ENCODE data around the gene COL23A1.
A peak's percentile ranks its signal among the peaks of the same experiment; 100 is the strongest.

The COL23A1 gene

DNA sequence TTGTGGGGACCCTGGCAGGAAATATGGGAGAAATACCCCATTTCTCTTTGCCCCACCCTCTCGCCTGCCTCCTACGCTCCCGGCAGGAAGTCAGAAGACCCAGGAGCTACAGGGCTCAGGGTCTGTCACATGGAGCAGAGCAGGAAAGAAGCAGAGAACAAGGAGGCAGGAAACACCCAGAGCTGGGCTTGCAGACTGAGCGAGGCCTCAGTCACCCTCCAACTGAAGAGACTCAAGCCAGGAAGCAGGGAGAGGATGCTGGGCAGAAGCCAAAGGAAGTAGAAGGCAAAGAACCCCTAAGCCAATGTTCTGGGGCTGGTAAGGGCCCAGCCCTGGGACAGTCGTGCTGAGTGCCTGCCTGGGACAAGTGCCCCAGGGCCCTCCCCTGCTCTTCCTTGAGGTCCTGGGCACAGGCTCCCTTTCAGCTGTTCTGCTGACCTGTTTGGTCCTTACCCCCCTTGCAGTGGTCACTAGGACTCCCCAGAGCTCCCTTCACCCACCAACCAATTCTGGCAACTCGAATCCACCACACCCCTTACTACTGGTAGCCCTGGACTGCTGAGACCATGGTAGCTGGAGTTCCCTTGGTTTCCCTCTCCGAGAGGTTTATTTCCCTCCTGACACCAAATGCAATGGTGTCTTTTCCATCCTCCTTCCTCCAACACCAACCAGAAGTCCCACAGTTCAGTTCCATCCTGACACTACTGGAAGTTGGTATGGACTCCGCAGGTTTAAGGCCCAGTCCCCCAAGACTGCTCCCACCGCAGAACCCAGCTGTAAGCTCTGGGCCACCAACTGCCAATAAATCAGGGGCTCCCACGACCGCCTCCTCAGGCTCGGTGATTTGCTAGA is 157.5 kb downstream of the COL23A1 start:
- no peak overlapping the region for H3K27ac ChIP-seq (replicated peaks; ENCODE audit: low read length)
- H3K79me1 ChIP-seq (ENCODE audit: low read depth, low read length): no peaks in the 10 kb centered on the region
- no peak overlapping the region for H2BK120ac ChIP-seq (ENCODE audit: low read depth, low read length)
- H4K91ac ChIP-seq (ENCODE audit: low read depth, low read length, poor library complexity): no peak overlapping the region
- no CpG with 5 or more reads among the region's 12 CpGs for WGBS, 2 donors (ENCODE audit: extremely low coverage in 2 of 2, insufficient read length in 2 of 2, insufficient replicate concordance in 1 of 2)
- peak overlapping the region; percentile 50 for H3K18ac ChIP-seq (ENCODE audit: low read length)
- peak overlapping the region; percentile 33 for H2AK5ac ChIP-seq (ENCODE audit: low read depth, low read length)
- DNase-seq (ENCODE audit: low spot score): no peak
- no peak overlapping the region for H3K4me2 ChIP-seq (ENCODE audit: insufficient read depth, low read length, poor library complexity, severe bottlenecking)
- H2AFZ ChIP-seq (ENCODE audit: low read length): no peak overlapping the region
- no peak overlapping the region for H2BK12ac ChIP-seq (ENCODE audit: low read length)
- H3K9me3 ChIP-seq (replicated peaks in 1 of 2; ENCODE audit: control insufficient read depth in 2 of 2, insufficient read depth in 1 of 2, low read depth in 1 of 2, low read length in 2 of 2): peaks cover 0 to 3% of the 10 kb centered on the region in 2 donors
- H3K9ac ChIP-seq (ENCODE audit: low read depth, low read length, poor library complexity): no peak overlapping the region
- no peak overlapping the region for H3K23ac ChIP-seq (ENCODE audit: low read depth, low read length, poor library complexity)
- H3K4me1 ChIP-seq (ENCODE audit: control insufficient read depth in 2 of 2, insufficient read depth in 1 of 2, low read depth in 1 of 2, low read length in 2 of 2): peaks cover 19 to 21% of the 10 kb centered on the region in 2 donors
- no peaks in the 10 kb centered on the region for H3K36me3 ChIP-seq (replicated peaks in 1 of 2; ENCODE audit: control insufficient read depth in 2 of 2, insufficient read depth in 2 of 2, low read length in 2 of 2)
- no peak overlapping the region for H2BK5ac ChIP-seq (ENCODE audit: low read length)
- no peak overlapping the region for H3K4ac ChIP-seq (ENCODE audit: low read length)
- H2BK15ac ChIP-seq (ENCODE audit: low read length): no peak overlapping the region
- no peak overlapping the region for H3K4me3 ChIP-seq (ENCODE audit: low read length in 2 of 2)
- H4K8ac ChIP-seq (ENCODE audit: low read depth, low read length): no peak overlapping the region
- H3K14ac ChIP-seq (ENCODE audit: low read length): no peak overlapping the region
- no peaks in the 10 kb centered on the region for H3K27me3 ChIP-seq (ENCODE audit: control insufficient read depth in 3 of 3, insufficient read depth in 3 of 3, low read depth in 1 of 3, low read length in 3 of 3)

DNA sequence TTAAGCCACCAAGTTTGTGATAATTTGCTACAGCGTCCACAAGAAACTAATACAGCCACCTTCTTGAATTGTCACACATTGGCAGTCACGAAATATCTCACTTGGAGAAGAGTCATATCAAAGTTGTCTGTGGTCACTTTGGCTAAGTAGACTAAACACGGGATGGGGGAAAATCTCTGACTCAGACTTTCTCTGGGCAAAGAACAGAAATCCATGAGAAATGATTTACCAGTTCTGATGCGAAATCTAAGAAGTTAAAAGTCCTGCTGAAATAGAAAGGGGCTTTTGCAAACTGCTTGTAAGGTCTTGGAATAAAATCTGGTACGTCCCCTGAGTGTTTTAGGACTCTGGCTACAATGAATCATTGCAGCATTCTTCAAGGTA is 158.4 kb downstream of the COL23A1 start:
- Histone ChIP-seq H3K9ac (ENCODE audit: low read depth, low read length, poor library complexity) (no peak overlapping the region), H3K4me2 (ENCODE audit: insufficient read depth, low read length, poor library complexity, severe bottlenecking) (no peak overlapping the region), H3K4me3 (ENCODE audit: low read length in 2 of 2) (no peak overlapping the region), H3K4ac (ENCODE audit: low read length) (no peak overlapping the region), H3K27ac (replicated peaks; ENCODE audit: low read length) (no peak overlapping the region), H3K4me1 (ENCODE audit: control insufficient read depth in 2 of 2, insufficient read depth in 1 of 2, low read depth in 1 of 2, low read length in 2 of 2) (peaks cover 22 to 26% of the 10 kb centered on the region in 2 donors), H3K23ac (ENCODE audit: low read depth, low read length, poor library complexity) (no peak overlapping the region), H3K14ac (ENCODE audit: low read length) (no peak overlapping the region), H3K27me3 (ENCODE audit: control insufficient read depth in 3 of 3, insufficient read depth in 3 of 3, low read depth in 1 of 3, low read length in 3 of 3) (no peaks in the 10 kb centered on the region), H2BK15ac (ENCODE audit: low read length) (no peak overlapping the region), H2BK5ac (ENCODE audit: low read length) (no peak overlapping the region), H3K79me1 (ENCODE audit: low read depth, low read length) (no peaks in the 10 kb centered on the region), H2AFZ (ENCODE audit: low read length) (no peak overlapping the region), H2AK5ac (ENCODE audit: low read depth, low read length) (no peak overlapping the region), H3K9me3 (replicated peaks in 1 of 2; ENCODE audit: control insufficient read depth in 2 of 2, insufficient read depth in 1 of 2, low read depth in 1 of 2, low read length in 2 of 2) (peaks cover 0 to 3% of the 10 kb centered on the region in 2 donors), H4K91ac (ENCODE audit: low read depth, low read length, poor library complexity) (no peak overlapping the region), H3K36me3 (replicated peaks in 1 of 2; ENCODE audit: control insufficient read depth in 2 of 2, insufficient read depth in 2 of 2, low read length in 2 of 2) (no peaks in the 10 kb centered on the region), H3K18ac (ENCODE audit: low read length) (no peak overlapping the region), H2BK120ac (ENCODE audit: low read depth, low read length) (no peak overlapping the region), H2BK12ac (ENCODE audit: low read length) (no peak overlapping the region), H4K8ac (ENCODE audit: low read depth, low read length) (no peak overlapping the region)
- no peak for DNase-seq (ENCODE audit: low spot score)
- no CpG with 5 or more reads among the region's 5 CpGs for WGBS, 2 donors (ENCODE audit: extremely low coverage in 2 of 2, insufficient read length in 2 of 2, insufficient replicate concordance in 1 of 2)

DNA sequence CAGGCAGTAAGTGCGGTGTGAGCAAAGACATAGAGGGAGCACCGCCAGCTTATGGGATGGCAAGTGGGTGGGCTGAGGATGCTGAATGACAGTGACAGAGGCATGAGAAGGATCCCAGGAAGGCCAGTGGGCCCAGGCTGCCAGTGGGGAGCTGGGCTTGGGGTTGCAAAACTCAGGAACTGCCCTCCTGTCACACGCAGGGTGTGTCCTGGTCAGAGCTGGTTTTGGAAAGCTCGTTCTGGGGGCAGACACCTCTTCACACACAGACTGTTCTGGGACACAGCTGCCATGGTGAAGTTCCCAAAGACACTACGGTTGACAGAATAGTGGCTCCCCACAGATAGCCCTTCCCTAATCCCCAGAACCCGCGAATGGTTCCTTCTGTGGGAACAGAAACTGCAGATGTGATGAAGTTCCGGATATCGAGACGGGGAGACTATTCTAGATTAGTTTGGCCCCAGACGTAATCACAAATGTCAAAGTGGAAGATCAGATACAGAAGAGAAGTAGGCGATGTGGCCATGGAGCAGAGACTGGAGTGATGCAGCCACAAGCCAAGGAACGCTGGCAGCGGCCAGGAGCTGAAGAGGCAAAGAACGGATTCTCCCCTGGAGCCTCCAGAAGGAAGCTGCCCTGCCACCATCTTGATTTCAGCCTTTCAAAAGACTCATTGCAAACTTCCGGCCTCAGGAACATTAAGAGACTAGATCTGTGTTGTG is 159.0 kb downstream of the COL23A1 start:
- H3K4ac ChIP-seq (ENCODE audit: low read length): no peak overlapping the region
- no peaks in the 10 kb centered on the region for H3K79me1 ChIP-seq (ENCODE audit: low read depth, low read length)
- WGBS, 2 donors (ENCODE audit: extremely low coverage in 2 of 2, insufficient read length in 2 of 2, insufficient replicate concordance in 1 of 2): no CpG with 5 or more reads among the region's 16 CpGs
- H3K9me3 ChIP-seq (replicated peaks in 1 of 2; ENCODE audit: control insufficient read depth in 2 of 2, insufficient read depth in 1 of 2, low read depth in 1 of 2, low read length in 2 of 2): peaks cover 0 to 3% of the 10 kb centered on the region in 2 donors
- no peak overlapping the region for H3K4me2 ChIP-seq (ENCODE audit: insufficient read depth, low read length, poor library complexity, severe bottlenecking)
- DNase-seq (ENCODE audit: low spot score): no peak
- H2BK15ac ChIP-seq (ENCODE audit: low read length): peak overlapping the region; percentile 42
- H3K4me3 ChIP-seq (ENCODE audit: low read length in 2 of 2): no peak overlapping the region
- no peak overlapping the region for H2BK12ac ChIP-seq (ENCODE audit: low read length)
- H3K9ac ChIP-seq (ENCODE audit: low read depth, low read length, poor library complexity): no peak overlapping the region
- H2BK5ac ChIP-seq (ENCODE audit: low read length): no peak overlapping the region
- no peak overlapping the region for H4K8ac ChIP-seq (ENCODE audit: low read depth, low read length)
- no peak overlapping the region for H3K27ac ChIP-seq (replicated peaks; ENCODE audit: low read length)
- peak overlapping the region; percentile 27 for H3K14ac ChIP-seq (ENCODE audit: low read length)
- no peak overlapping the region for H2AFZ ChIP-seq (ENCODE audit: low read length)
- no peaks in the 10 kb centered on the region for H3K36me3 ChIP-seq (replicated peaks in 1 of 2; ENCODE audit: control insufficient read depth in 2 of 2, insufficient read depth in 2 of 2, low read length in 2 of 2)
- no peak overlapping the region for H4K91ac ChIP-seq (ENCODE audit: low read depth, low read length, poor library complexity)
- peaks cover 20 to 27% of the 10 kb centered on the region in 2 donors for H3K4me1 ChIP-seq (ENCODE audit: control insufficient read depth in 2 of 2, insufficient read depth in 1 of 2, low read depth in 1 of 2, low read length in 2 of 2)
- no peaks in the 10 kb centered on the region for H3K27me3 ChIP-seq (ENCODE audit: control insufficient read depth in 3 of 3, insufficient read depth in 3 of 3, low read depth in 1 of 3, low read length in 3 of 3)
- no peak overlapping the region for H2BK120ac ChIP-seq (ENCODE audit: low read depth, low read length)
- peak overlapping the region; percentile 57 for H3K18ac ChIP-seq (ENCODE audit: low read length)
- H2AK5ac ChIP-seq (ENCODE audit: low read depth, low read length): peak overlapping the region; percentile 43
- no peak overlapping the region for H3K23ac ChIP-seq (ENCODE audit: low read depth, low read length, poor library complexity)

Data from neuronal stem cell (in vitro differentiated cells).